HG02981 (cell line): ENCODE results near the gene GLS.
A peak's percentile ranks its signal among the peaks of the same experiment; 100 is the strongest.
"Not testable (repeated sequence)": the region's sequence is repeated elsewhere in the genome, so short reads cannot be mapped to it uniquely, and the experiment has no call there.

Experiments
- ATAC-seq: cut with Tn5 transposase; IDR thresholded peaks from one replicate; pipeline ENCODE4 v1.9.1; 2021; ENCODE audit warnings: mild to moderate bottlenecking, moderate library complexity; ENCODE audit not compliant: unreplicated experiment

The GLS gene

GRCh38 chr2:190927301-190927700 lies 46.7 kb downstream of the GLS start:
- ATAC-seq: no peak

- no peak for ATAC-seq
Observed at GRCh38 chr2:190929919-190930318, 49.3 kb downstream of the GLS start.

GRCh38 chr2:190930411-190930810 lies 49.8 kb downstream of the GLS start:
- ATAC-seq: no peak

- ATAC-seq: no peak
Observed at GRCh38 chr2:190932514-190932913, 51.9 kb downstream of the GLS start.

GRCh38 chr2:190933361-190933760 lies 52.7 kb downstream of the GLS start:
- no peak for ATAC-seq

GRCh38 chr2:190935054-190935453 lies 54.4 kb downstream of the GLS start:
- ATAC-seq: no peak

GRCh38 chr2:190938771-190939335 lies 58.2 kb downstream of the GLS start:
- no peak for ATAC-seq

GRCh38 chr2:190940454-190940853 lies 59.8 kb downstream of the GLS start:
- no peak for ATAC-seq

GRCh38 chr2:190941571-190941970 lies 61.0 kb downstream of the GLS start:
- ATAC-seq: no peak

- no peak for ATAC-seq
Observed at GRCh38 chr2:190942697-190943096, 62.1 kb downstream of the GLS start.

GRCh38 chr2:190943706-190944105 lies 63.1 kb downstream of the GLS start:
- no peak for ATAC-seq

- no peak for ATAC-seq
Observed at GRCh38 chr2:190947141-190947540, 66.5 kb downstream of the GLS start.

- peak; percentile 87 for ATAC-seq
Observed at GRCh38 chr2:190947711-190948251, 67.2 kb downstream of the GLS start.

- no peak for ATAC-seq
Observed at GRCh38 chr2:190948671-190949070, 68.0 kb downstream of the GLS start.

- no peak for ATAC-seq
Observed at GRCh38 chr2:190950566-190950991, 70.0 kb downstream of the GLS start.

GRCh38 chr2:190953257-190953656 lies 72.6 kb downstream of the GLS start:
- ATAC-seq: no peak

- ATAC-seq: no peak
Observed at GRCh38 chr2:190959911-190960788, 79.5 kb downstream of the GLS start.

- ATAC-seq: not testable (repeated sequence)
Observed at GRCh38 chr2:190961117-190961516, 80.5 kb downstream of the GLS start.

- peak; percentile 38 for ATAC-seq
Observed at GRCh38 chr2:190961918-190962487, 81.4 kb downstream of the GLS start.

- no peak for ATAC-seq
Observed at GRCh38 chr2:190963088-190963487, 82.5 kb downstream of the GLS start.

- no peak for ATAC-seq
Observed at GRCh38 chr2:190964170-190964795, 83.7 kb downstream of the GLS start.
